GM08714 (cell line): ENCODE data around the gene C3orf20.
A peak's percentile ranks its signal among the peaks of the same experiment; 100 is the strongest.

Experiments used
- H3K4me3 ChIP-seq: fragments of 200-500 bp; sonication (Bioruptor generic); 2 replicates; pipeline ENCODE4 v1.5.1; 2014; ENCODE audit warnings: mild to moderate bottlenecking, low read length, inconsistent platforms
- ZNF274 ChIP-seq: IDR thresholded peaks from 2 replicates; pipeline ENCODE4 v1.6.1; 2012; ENCODE audit warnings: mild to moderate bottlenecking, low read depth, low read length

The C3orf20 gene

GRCh38 chr3:14641346-14641745 is 33.6 kb upstream of the C3orf20 start:
- no peak for TF ChIP-seq ZNF274
- H3K4me3 ChIP-seq = no peak overlapping the region

- TF ChIP-seq ZNF274 = no peak
- no peak overlapping the region for H3K4me3 ChIP-seq
These were observed 29.5 kb upstream of the C3orf20 start for GRCh38 chr3:14645453-14645852.

DNA sequence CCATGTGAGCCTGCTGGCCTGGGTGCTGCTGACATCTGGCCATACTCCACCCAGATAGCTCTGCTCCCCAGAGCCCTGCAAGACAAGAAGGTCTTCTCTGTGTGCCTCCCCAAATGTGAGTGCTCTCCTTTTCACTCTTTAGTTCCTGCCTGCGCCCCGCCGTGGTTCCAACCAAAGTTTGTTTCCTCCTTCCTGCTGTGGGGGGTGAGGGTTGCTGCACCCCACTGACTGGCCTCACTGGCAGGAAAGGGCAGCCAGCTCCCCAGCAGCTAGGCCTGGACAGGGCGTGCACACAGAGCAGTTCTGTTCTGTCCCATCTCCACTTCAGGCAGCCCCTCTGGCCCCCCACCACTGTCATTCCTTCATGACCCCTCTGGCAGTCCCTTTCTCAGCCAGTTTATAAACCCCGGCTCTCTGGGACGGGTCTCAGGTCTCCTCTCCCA is 28.8 kb upstream of the C3orf20 start:
- H3K4me3 ChIP-seq = no peak overlapping the region
- TF ChIP-seq ZNF274 = no peak

GRCh38 chr3:14646589-14647413 is 28.1 kb upstream of the C3orf20 start:
- H3K4me3 ChIP-seq = no peak overlapping the region
- TF ChIP-seq ZNF274 = no peak

DNA sequence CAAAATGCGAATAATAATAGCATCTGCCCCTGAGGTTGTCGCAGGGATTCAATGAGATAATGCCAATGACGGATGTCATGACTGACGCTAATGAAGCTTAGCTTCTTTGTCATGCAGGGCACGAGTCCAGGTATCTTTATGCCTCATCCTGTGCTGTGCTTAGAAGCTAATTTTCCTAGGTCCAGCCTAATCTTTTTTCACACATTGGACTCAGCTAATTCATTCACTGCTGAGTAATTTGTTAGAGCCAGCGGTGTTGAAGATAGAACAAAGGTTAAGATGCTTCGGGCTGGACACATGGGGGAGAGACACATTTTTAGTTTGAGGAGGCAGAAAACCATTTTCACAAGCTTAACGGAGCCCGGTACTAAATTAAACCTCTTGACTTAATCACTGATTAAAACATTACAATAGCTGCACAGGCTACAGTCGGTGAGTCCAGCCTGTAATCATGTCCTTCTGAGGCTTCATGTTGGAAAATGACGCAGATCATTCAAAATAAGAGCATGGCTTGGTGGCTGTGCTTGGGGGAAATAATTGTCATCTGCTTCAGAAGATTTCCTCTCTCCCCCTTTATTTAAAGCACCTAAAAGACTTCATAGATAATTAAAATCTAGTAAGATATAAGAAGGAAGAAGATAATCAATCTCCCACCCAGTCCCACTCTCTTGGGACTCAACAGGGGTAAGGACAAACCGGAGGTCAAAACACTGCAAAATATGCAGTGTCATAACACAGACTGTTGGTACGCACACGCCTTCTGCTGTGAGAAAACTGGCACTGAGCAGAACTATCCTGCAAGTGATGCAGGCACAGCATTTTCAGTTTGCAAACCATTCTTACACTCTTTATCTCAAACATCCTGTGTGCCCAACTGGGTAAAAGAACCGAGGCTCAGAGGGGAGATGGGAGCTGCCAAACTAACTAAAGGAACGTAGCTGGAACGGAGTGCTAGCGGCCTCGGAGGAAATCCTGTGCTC is 26.7 kb upstream of the C3orf20 start:
- TF ChIP-seq ZNF274 = no peak
- no peak overlapping the region for H3K4me3 ChIP-seq

DNA sequence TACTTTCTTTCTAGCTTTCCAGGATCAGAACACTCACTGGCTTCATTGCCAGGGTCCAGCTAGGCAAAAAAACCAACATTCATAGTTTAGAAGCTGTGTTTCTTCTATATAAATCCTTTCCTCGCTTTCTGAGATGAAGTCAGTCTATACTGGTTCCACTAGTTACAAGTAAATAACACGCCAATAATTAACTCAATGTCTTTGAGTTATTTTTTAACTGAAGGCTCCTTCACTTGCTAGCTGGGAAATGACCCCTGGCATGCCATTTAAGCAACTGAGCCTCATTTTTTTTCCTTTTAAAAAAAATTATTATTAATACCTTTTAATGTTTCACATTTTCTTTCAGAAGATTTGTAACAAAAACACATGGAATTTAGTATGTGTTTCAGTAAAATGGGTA is 25.5 kb upstream of the C3orf20 start:
- no peak for TF ChIP-seq ZNF274

GRCh38 chr3:14650193-14650592 is 24.7 kb upstream of the C3orf20 start:
- TF ChIP-seq ZNF274 = no peak
- peak overlapping the region; percentile 74; the same call in 1 of the 2 replicates for H3K4me3 ChIP-seq

More for the DNA sequence above, 25.5 kb upstream of the C3orf20 start:
- H3K4me3 ChIP-seq = no peak overlapping the region

- TF ChIP-seq ZNF274 = no peak
- H3K4me3 ChIP-seq = peak within 1 kb of the TSS; percentile 84
These were observed 23.3 kb upstream of the C3orf20 start, which contains the start of gene CCDC174 for GRCh38 chr3:14651440-14652251. TSS of gene CCDC174 (plus strand) at chr3:14651762. CDS start at chr3:14651837, 75 bp downstream.

DNA sequence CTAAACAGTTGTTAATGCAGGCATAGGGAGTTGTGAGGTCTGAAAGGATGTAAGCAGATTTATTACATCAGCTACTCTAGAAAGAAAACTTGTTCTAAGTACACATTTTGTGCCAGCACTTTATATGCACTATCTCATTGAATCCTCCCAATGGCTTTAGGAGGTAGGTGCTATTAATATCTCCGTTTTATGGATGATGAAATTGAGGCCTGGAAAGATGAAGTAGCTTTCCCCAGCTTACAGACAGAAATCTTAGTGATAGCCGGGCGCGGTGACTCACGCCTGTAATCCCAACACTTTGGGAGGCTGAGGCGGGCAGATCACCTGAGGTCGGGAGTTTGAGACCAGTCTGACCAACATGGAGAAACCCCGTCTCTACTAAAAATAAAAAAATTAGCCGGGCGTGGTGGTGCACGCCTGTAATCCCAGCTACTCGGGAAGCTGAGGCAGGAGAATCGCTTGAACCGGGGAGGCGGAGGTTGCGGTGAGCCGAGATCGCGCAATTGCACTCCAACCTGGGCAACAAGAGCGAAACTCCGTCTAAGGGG is 22.5 kb upstream of the C3orf20 start:
- peak overlapping the region; percentile 84 for H3K4me3 ChIP-seq

DNA sequence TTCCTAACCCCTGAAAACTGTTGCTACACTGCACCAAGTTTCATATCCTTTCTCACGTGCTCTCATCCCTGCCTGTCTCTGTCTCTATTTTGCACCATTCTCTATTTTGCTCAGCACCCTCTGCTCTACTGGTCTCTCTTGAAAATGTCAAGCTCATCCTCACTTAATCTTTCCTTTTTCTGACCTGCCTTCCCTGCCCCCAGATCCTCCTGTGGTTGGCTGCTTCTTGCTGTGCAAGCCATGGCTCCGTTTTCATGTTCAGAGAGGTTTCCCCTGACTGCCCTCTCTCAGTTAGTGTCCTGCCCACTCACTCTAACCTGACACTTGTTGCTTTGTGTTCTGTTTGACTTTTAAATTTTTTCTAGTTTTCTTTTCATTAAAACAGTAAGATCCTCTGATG is 17.4 kb upstream of the C3orf20 start:
- no peak for TF ChIP-seq ZNF274
- H3K4me3 ChIP-seq = no peak overlapping the region

DNA sequence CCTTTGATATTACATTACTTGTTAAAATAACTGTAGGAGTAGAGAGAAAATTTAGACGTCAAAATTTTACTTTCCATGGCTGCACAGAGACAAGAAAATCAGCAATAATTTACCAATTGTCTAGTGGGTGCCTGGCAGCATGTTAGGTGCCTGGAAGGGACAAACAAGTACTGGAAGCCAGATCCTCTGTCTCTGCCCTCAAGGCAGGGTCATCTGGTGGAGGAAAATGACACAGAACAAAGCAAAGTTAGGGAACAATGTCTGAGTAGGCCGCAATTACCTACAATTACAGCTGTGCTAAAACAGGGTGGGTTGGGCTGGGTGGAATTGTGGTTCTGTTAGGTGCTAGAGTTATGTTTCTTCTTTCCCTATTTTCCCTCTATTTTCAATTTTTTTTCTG is 16.0 kb upstream of the C3orf20 start:
- no peak overlapping the region for H3K4me3 ChIP-seq
- TF ChIP-seq ZNF274 = no peak

DNA sequence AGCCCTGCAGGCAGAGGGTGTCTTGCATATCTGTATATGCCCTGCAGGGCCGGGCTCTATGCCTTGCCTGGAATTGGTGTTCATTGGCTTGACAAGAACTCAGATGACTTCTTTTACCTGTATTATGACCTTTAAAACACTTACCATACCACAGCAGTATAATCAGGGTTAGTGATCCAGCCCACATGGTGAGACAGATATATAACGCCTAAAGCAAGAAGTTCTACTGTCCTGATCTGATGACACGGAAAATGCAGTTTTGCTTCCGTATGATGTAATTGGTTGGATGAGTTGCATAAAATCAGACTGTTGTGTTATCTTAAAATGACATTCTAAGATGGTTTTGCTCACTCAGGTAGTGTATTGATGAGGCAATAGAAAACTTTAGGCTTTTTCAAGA is 14.0 kb upstream of the C3orf20 start:
- no peak overlapping the region for H3K4me3 ChIP-seq
- no peak for TF ChIP-seq ZNF274

DNA sequence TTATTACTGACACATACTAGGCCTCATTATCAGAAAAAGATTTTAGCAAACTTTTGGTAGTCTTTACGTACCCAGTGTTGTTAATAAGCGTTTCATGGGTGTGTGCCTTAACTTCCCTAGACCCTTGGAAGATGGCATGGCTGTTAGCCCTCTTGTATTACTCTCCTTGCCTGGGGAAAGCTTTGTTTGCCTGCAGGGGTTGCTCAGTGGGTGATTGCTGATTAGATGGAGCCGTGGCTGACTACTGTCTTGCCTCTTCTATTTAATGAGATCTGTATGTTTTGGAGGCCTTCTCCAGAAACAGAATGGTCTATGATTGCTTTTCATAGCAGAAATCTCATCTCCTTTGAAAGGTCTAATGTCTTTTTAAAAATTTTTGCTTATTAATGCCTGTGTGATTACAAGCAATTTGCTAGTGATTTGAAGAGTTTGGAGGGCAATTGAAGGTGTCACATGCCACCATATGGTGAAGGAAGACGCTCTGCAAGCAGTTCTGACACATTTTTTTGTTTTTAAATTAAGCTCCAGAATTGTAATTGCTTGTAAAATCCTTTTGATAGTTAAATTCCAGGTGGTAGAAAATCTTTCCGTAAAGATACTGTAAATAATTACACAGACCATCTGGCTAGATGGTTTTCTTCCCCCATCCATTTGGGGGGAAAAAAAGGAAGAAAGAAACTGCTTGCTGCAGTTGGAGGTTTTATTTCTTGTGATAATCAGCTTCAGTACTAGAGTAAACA is 11.4 kb upstream of the C3orf20 start:
- H3K4me3 ChIP-seq = no peak overlapping the region
- no peak for TF ChIP-seq ZNF274

GRCh38 chr3:14664170-14664569 is 10.8 kb upstream of the C3orf20 start:
- no peak for TF ChIP-seq ZNF274

More at GRCh38 chr3:14664170-14664569, 10.8 kb upstream of the C3orf20 start:
- H3K4me3 ChIP-seq = no peak overlapping the region
